Measurements from ENCODE around the gene UNK.

GRCh38 chr17:75853433-75853832 is 68.8 kb downstream of the UNK start:
- TF ChIP-seq, protein P1, sequence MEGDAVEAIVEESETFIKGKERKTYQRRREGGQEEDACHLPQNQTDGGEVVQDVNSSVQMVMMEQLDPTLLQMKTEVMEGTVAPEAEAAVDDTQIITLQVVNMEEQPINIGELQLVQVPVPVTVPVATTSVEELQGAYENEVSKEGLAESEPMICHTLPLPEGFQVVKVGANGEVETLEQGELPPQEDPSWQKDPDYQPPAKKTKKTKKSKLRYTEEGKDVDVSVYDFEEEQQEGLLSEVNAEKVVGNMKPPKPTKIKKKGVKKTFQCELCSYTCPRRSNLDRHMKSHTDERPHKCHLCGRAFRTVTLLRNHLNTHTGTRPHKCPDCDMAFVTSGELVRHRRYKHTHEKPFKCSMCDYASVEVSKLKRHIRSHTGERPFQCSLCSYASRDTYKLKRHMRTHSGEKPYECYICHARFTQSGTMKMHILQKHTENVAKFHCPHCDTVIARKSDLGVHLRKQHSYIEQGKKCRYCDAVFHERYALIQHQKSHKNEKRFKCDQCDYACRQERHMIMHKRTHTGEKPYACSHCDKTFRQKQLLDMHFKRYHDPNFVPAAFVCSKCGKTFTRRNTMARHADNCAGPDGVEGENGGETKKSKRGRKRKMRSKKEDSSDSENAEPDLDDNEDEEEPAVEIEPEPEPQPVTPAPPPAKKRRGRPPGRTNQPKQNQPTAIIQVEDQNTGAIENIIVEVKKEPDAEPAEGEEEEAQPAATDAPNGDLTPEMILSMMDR (IDR thresholded peaks at IDR 0.05), result no peak
- TF ChIP-seq POLR2A (IDR thresholded peaks at IDR 0.05), result no peak
